GM12878 (cell line): ENCODE data around the gene AKT1S1.

Source experiments
- CTCF ChIP-seq, 3 experiments: IDR thresholded peaks in 2 of 3; conservative IDR thresholded peaks in 1 of 3; 2 replicates each; pipeline ENCODE4 v1.5.1; 2011; ENCODE audit warnings: low read depth in 3 of 3, low read length in 3 of 3, mild to moderate bottlenecking in 3 of 3, control low read depth in 2 of 3, moderate library complexity in 2 of 3, inconsistent platforms in 1 of 3, mixed read lengths in 1 of 3; ENCODE audit not compliant: control insufficient read depth in 2 of 3, insufficient read depth in 1 of 3; ENCODE audit errors: extremely low read depth in 1 of 3
- FOXM1 ChIP-seq: IDR thresholded peaks from 2 replicates; pipeline ENCODE4 v1.6.1; 2012; ENCODE audit warnings: low read depth, mild to moderate bottlenecking, inconsistent platforms, low read length, moderate library complexity
- YY1 ChIP-seq: IDR thresholded peaks from 2 replicates; pipeline ENCODE4 v1.6.1; 2011; ENCODE audit warnings: low read depth, mild to moderate bottlenecking, low read length
- ZNF24 ChIP-seq: fragments of 450-650 bp; IDR thresholded peaks from 2 replicates; pipeline ENCODE4 v1.6.1; 2017; ENCODE audit warnings: antibody characterized with exemption, mild to moderate bottlenecking

GRCh38 chr19:49823472-49823871, 53.7 kb downstream of the AKT1S1 start:
- TF ChIP-seq YY1 (no peak), ZNF24 (no peak), CTCF (IDR thresholded peaks at IDR 0.05 in 2 of 3, conservative IDR thresholded peaks at IDR 0.05 in 1 of 3; ENCODE audit: control insufficient read depth in 2 of 3, extremely low read depth in 1 of 3, insufficient read depth in 1 of 3, low read depth in 3 of 3, low read length in 3 of 3) (no peak), FOXM1 (no peak)
